Bronchial epithelial cell (primary cell): ENCODE measurements around the gene STRBP. TPM values are rescaled to one million over a fixed set of nuclear protein-coding genes. Genes with fewer than 3 reads are reported as not detected.
"Not testable (repeated sequence)": the region's sequence is repeated elsewhere in the genome, so short reads cannot be mapped to it uniquely, and the experiment has no call there.

Experiments
- DNase-seq: peaks from one replicate; pipeline ENCODE4 v3.0.0-alpha.2; 2010; ENCODE audit warnings: low read depth
- FAIRE-seq: peaks from 2 replicates; lab custom pipeline; 2011; peaks lifted over from hg19 to GRCh38; lab: Jason Lieb, UNC
- H3K27me3 ChIP-seq: 2 replicates; pipeline ENCODE4 v1.5.1; 2011; ENCODE audit warnings: low read length; ENCODE audit not compliant: control insufficient read depth, insufficient read depth
- H3K36me3 ChIP-seq: 2 replicates; pipeline ENCODE4 v1.5.1; 2011; ENCODE audit warnings: low read length; ENCODE audit not compliant: control insufficient read depth, insufficient read depth
- H3K4me3 ChIP-seq: 2 replicates; pipeline ENCODE4 v1.5.1; 2011; ENCODE audit warnings: mild to moderate bottlenecking, low read depth, low read length, control low read depth
- total RNA-seq: library from RNA; depleted of rRNA; stranded (reverse); fragments of >200 nt; gene quantifications from 2 replicates; pipeline ENCODE4 v1.2.1, GENCODE V29; 2014
- TF ChIP-seq, protein P1 (sequence below): IDR thresholded peaks from 2 replicates; pipeline ENCODE4 v1.5.1; 2011; ENCODE audit warnings: mild to moderate bottlenecking, moderate library complexity, low read length, control low read depth, inconsistent platforms; ENCODE audit not compliant: insufficient read depth, severe bottlenecking

STRBP gene
- total RNA-seq, 1 donor from 2014 or later: 15.0 TPM

DNA sequence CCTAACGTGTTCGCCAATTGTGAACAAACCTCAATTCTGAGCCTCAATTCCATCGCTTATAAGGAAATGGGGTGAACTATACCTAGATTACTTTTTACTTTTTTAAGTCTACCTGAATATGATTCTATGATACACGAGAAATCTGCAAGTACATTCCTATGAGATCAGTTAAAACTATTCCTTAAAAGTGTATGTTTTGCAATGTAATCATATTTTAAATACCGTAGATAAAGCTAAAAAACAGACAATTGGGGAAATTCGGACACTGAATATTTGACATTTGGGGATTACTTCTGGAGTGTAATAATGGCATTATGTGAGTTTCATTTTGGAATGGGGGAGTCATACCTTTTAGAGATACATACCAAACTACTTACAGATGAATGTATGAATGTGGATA lies 62.3 kb downstream of the STRBP start:
- H3K36me3 ChIP-seq: no peaks in the 10 kb centered on the region
- TF ChIP-seq, protein P1, sequence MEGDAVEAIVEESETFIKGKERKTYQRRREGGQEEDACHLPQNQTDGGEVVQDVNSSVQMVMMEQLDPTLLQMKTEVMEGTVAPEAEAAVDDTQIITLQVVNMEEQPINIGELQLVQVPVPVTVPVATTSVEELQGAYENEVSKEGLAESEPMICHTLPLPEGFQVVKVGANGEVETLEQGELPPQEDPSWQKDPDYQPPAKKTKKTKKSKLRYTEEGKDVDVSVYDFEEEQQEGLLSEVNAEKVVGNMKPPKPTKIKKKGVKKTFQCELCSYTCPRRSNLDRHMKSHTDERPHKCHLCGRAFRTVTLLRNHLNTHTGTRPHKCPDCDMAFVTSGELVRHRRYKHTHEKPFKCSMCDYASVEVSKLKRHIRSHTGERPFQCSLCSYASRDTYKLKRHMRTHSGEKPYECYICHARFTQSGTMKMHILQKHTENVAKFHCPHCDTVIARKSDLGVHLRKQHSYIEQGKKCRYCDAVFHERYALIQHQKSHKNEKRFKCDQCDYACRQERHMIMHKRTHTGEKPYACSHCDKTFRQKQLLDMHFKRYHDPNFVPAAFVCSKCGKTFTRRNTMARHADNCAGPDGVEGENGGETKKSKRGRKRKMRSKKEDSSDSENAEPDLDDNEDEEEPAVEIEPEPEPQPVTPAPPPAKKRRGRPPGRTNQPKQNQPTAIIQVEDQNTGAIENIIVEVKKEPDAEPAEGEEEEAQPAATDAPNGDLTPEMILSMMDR: no peak
- H3K27me3 ChIP-seq: no peaks in the 10 kb centered on the region
- FAIRE-seq: no peak
- DNase-seq: no peak
- H3K4me3 ChIP-seq: no peak overlapping the region

DNA sequence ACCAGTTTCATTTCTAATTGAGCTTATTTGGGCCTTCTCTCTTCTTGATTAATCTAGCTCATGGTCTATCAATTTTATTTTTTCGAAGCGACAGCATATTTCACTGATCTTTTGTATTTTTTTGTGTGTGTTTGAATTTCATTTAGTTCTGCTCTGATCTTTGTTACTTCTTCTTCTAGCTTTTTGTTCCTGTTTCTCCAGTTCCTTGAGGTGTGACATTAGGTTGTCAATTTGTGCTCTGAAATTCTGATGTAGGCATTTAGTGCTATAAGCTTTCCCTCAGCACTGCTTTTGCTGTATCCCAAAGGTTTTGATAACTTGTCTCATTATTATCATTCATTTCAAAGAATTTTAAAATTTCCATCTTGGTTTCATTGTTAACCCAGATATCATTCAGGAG lies 67.3 kb downstream of the STRBP start:
- Histone ChIP-seq H3K36me3 (no peaks in the 10 kb centered on the region), H3K4me3 (no peak overlapping the region), H3K27me3 (no peaks in the 10 kb centered on the region)
- TF ChIP-seq, protein P1: no peak
- no peak for FAIRE-seq
- no peak for DNase-seq

DNA sequence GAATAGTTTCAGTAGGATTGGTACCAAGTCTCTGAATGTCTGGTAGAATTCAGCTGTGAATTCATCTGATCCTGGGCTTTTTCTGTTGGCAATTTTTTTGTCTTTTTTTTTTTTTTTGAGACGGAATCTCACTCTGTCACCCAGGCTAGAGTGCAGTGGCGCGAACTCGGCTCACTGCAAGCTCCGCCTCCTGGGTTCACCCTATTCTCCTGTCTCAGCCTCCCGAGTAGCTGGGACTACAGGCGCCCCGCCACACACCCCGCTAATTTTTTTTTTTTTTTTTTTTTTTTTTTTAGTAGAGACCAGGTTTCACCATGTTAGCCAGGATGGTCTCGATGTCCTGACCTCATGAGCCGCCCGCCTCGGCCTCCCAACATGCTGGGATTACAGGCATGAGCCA lies 67.9 kb downstream of the STRBP start:
- FAIRE-seq, H3K27me3 ChIP-seq, H3K36me3 ChIP-seq, H3K4me3 ChIP-seq, DNase-seq: not testable (repeated sequence)

DNA sequence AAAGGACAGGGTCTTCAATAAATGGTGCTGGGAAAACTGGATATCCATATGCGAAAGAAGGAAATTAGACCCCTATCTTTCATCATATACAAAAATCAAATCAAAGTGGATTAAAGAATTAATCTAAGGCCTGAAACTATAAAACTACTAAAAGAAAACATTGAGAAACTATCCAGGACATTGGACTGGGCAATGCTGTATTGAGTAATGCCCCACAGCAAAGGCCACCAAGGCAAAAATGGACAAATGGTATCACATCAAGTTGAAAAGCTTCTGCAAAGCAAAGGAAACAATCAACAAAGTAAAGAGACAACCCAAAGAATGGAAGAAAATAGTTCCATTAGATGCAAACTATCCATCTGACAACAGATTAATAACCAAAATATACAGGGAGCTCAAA lies 72.3 kb downstream of the STRBP start:
- no peaks in the 10 kb centered on the region for H3K36me3 ChIP-seq
- H3K4me3 ChIP-seq: no peak overlapping the region
- no peak for DNase-seq
- no peak for FAIRE-seq
- no peaks in the 10 kb centered on the region for H3K27me3 ChIP-seq
- TF ChIP-seq, protein P1: no peak

DNA sequence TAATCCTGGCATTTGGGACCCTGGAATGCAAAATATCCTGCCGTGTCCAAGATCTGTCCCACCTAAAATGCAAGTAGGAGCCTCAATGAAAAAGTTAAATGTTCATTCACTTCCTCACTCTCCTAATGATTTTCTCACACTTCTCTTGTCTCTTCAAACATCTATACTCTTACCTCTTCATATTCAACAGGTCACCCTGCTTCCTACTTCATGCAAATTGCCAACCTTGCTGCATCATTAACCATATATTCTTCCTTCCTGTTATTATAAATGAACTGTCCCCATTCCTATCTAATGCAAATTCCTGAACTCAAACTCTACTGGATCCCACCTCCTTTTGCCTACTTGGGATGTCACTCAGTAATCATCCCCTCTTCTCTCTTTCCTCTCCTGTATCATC lies 74.4 kb downstream of the STRBP start:
- H3K36me3 ChIP-seq: no peaks in the 10 kb centered on the region
- no peak overlapping the region for H3K4me3 ChIP-seq
- TF ChIP-seq, protein P1: no peak
- no peak for FAIRE-seq
- no peaks in the 10 kb centered on the region for H3K27me3 ChIP-seq
- no peak for DNase-seq

DNA sequence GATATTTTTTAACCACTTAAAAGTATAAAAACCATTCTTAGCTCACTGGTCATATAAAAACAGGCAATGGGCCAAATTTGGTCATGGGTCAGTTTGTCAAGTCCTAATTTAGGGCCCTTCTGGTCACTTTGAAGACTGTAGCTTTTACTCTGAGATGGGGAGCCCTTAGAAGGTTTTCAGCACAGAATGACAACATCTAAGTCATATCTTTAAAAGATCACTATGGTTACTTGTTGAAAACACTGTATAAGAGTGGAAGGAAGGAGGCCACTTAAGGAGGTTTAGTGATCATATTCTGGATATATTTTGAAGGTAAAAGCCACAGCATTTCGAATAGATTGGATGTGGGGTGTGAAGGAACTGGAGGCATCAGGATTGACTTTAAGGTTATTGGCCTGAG lies 76.7 kb downstream of the STRBP start:
- Histone ChIP-seq H3K4me3 (no peak overlapping the region), H3K27me3 (no peaks in the 10 kb centered on the region), H3K36me3 (no peaks in the 10 kb centered on the region)
- DNase-seq (no peak), FAIRE-seq (no peak)
- TF ChIP-seq, protein P1: no peak
